H1 (cell line): ENCODE results near the gene TIMP1. TPM values are rescaled to one million over a fixed set of nuclear protein-coding genes. Genes with fewer than 3 reads are reported as not detected.

Source experiments
- CTCF ChIA-PET: fragments of 300-600 bp; sonication (Branson Sonifier 250); formaldehyde crosslinking; loops from one replicate; lab custom pipeline; 2021; ENCODE audit not compliant: partially characterized antibody; lab: Charles Lee
- POLR2A ChIA-PET: fragments of 300-600 bp; sonication (Branson Sonifier 250); formaldehyde crosslinking; loops from one replicate; lab custom pipeline; 2021; ENCODE audit warnings: inconsistent platforms; ENCODE audit not compliant: partially characterized antibody; lab: Charles Lee
- DNase-seq, 2 experiments: peaks; one replicate each; pipeline versions ENCODE4 v3.0.0 to v3.0.0-alpha.2; 2010 to 2022; ENCODE audit warnings: low spot score in 2 of 2, low read depth in 1 of 2, mixed read lengths in 1 of 2
- FAIRE-seq: peaks from 2 replicates; lab custom pipeline; 2011; peaks lifted over from hg19 to GRCh38; lab: Jason Lieb, UNC
- H2AFZ ChIP-seq: 2 replicates; pipeline ENCODE4 v1.8.1; 2012; ENCODE audit warnings: low read length, inconsistent platforms
- H2AK5ac ChIP-seq: 2 replicates; pipeline ENCODE4 v1.6.1; 2013; ENCODE audit warnings: low read depth, low read length
- H2BK120ac ChIP-seq: replicated peaks from 2 replicates; pipeline ENCODE3; 2013; ENCODE audit warnings: low read depth, low read length, inconsistent platforms
- H2BK12ac ChIP-seq: 2 replicates; pipeline ENCODE4 v1.6.1; 2013; ENCODE audit warnings: low read depth, low read length
- H2BK15ac ChIP-seq: 2 replicates; pipeline ENCODE4 v1.6.1; 2013; ENCODE audit warnings: low read length
- H2BK20ac ChIP-seq: 2 replicates; pipeline ENCODE4 v1.6.1; 2013; ENCODE audit warnings: low read length
- H2BK5ac ChIP-seq: 2 replicates; pipeline ENCODE4 v1.6.1; 2013; ENCODE audit warnings: low read depth, low read length
- H3K14ac ChIP-seq: 2 replicates; pipeline ENCODE4 v1.6.1; 2013; ENCODE audit warnings: inconsistent platforms; ENCODE audit not compliant: insufficient read length
- H3K18ac ChIP-seq: 2 replicates; pipeline ENCODE4 v1.6.1; 2013; ENCODE audit warnings: low read length; ENCODE audit errors: extremely low read depth
- H3K23ac ChIP-seq: 2 replicates; pipeline ENCODE4 v1.6.1; 2013; ENCODE audit warnings: inconsistent platforms; ENCODE audit not compliant: insufficient read length
- H3K23me2 ChIP-seq: 2 replicates; pipeline ENCODE4 v1.6.1; 2013; ENCODE audit warnings: low read depth, low read length
- H3K27ac ChIP-seq: 2 replicates; pipeline ENCODE4 v1.6.1; 2011; ENCODE audit warnings: low read depth, low read length, inconsistent platforms
- H3K27me3 ChIP-seq, 4 experiments: replicated peaks in 1 of 4; 1 replicate in 1 of 4; 2 replicates in 3 of 4; pipeline versions ENCODE4 v1.6.1 to v1.8.1; 2011 to 2013; ENCODE audit warnings: low read length in 3 of 4, mild to moderate bottlenecking in 3 of 4, inconsistent platforms in 2 of 4, mixed read lengths in 2 of 4, moderate library complexity in 1 of 4; ENCODE audit not compliant: control insufficient read depth in 3 of 4, insufficient read depth in 3 of 4; ENCODE audit errors: extremely low read depth in 1 of 4
- H3K36me3 ChIP-seq, 4 experiments: 2 replicates each; pipeline versions ENCODE4 v1.6.1 to v1.8.1; 2011 to 2013; ENCODE audit warnings: mild to moderate bottlenecking in 4 of 4, low read length in 3 of 4, moderate library complexity in 2 of 4, control low read depth in 1 of 4, inconsistent platforms in 1 of 4; ENCODE audit not compliant: insufficient read depth in 4 of 4, control insufficient read depth in 2 of 4
- H3K4ac ChIP-seq: replicated peaks from 2 replicates; pipeline ENCODE3; 2013; ENCODE audit warnings: low read length, low read depth, mixed read lengths, inconsistent platforms; ENCODE audit not compliant: insufficient read length
- H3K4me1 ChIP-seq, 4 experiments: replicated peaks in 1 of 4; 1 replicate in 1 of 4; 2 replicates in 3 of 4; pipeline versions ENCODE4 v1.6.1 to v1.8.1; 2011 to 2013; ENCODE audit warnings: low read length in 3 of 4, inconsistent platforms in 2 of 4, mixed read lengths in 1 of 4; ENCODE audit not compliant: insufficient read depth in 4 of 4, control insufficient read depth in 3 of 4
- H3K4me2 ChIP-seq, 2 experiments: 2 replicates each; pipeline versions ENCODE4 v1.6.1 to v1.8.1; 2011 to 2013; ENCODE audit warnings: low read depth in 2 of 2, low read length in 2 of 2, control low read depth in 1 of 2, inconsistent platforms in 1 of 2, mild to moderate bottlenecking in 1 of 2; ENCODE audit not compliant: insufficient read depth in 1 of 2
- H3K4me3 ChIP-seq, 4 experiments: fragments of 200-600, 300-600 bp in 1 of 4; sonication (generic), shearing (Covaris generic), sonication (Bioruptor Twin) in 1 of 4; 2 replicates each; pipeline versions ENCODE4 v1.5.1 to v1.8.1; 2011 to 2016; ENCODE audit warnings: low read length in 4 of 4, low read depth in 3 of 4, control low read depth in 2 of 4, inconsistent platforms in 2 of 4, mild to moderate bottlenecking in 2 of 4, mixed read lengths in 1 of 4, moderate library complexity in 1 of 4; ENCODE audit not compliant: insufficient read depth in 2 of 4; ENCODE audit errors: extremely low read depth in 1 of 4
- H3K56ac ChIP-seq: replicated peaks from 2 replicates; pipeline ENCODE3; 2013; ENCODE audit warnings: low read depth, mild to moderate bottlenecking, mixed read lengths, low read length, inconsistent platforms; ENCODE audit not compliant: insufficient read length
- H3K79me1 ChIP-seq: 2 replicates; pipeline ENCODE4 v1.6.1; 2013; ENCODE audit warnings: low read depth, low read length, control low read depth
- H3K79me2 ChIP-seq, 2 experiments: 2 replicates each; pipeline versions ENCODE4 v1.6.1 to v1.8.1; 2012 to 2013; ENCODE audit warnings: low read length in 2 of 2, mild to moderate bottlenecking in 2 of 2, inconsistent platforms in 1 of 2; ENCODE audit not compliant: insufficient read depth in 2 of 2, control insufficient read depth in 1 of 2
- H3K9ac ChIP-seq, 4 experiments: replicated peaks in 1 of 4; 1 replicate in 1 of 4; 2 replicates in 3 of 4; pipeline versions ENCODE4 v1.6.1 to v1.8.1; 2011 to 2013; ENCODE audit warnings: low read depth in 3 of 4, low read length in 3 of 4, control low read depth in 2 of 4, mild to moderate bottlenecking in 2 of 4, moderate library complexity in 2 of 4, inconsistent platforms in 1 of 4; ENCODE audit errors: extremely low read depth in 1 of 4
- H3K9me3 ChIP-seq, 2 experiments: 2 replicates each; pipeline versions ENCODE4 v1.6.1 to v1.8.1; 2012 to 2013; ENCODE audit warnings: mild to moderate bottlenecking in 2 of 2, moderate library complexity in 2 of 2, control low read depth in 1 of 2, inconsistent platforms in 1 of 2, low read depth in 1 of 2, low read length in 1 of 2, mixed read lengths in 1 of 2; ENCODE audit not compliant: insufficient read depth in 2 of 2
- H4K20me1 ChIP-seq, 2 experiments: replicated peaks in 1 of 2; 2 replicates each; pipeline versions ENCODE3 to v1.8.1; 2011 to 2013; ENCODE audit warnings: inconsistent platforms in 2 of 2, low read length in 2 of 2, mild to moderate bottlenecking in 1 of 2; ENCODE audit not compliant: insufficient read depth in 2 of 2, control insufficient read depth in 1 of 2
- H4K5ac ChIP-seq: 2 replicates; pipeline ENCODE4 v1.6.1; 2013; ENCODE audit warnings: low read length, low read depth, mixed read lengths, inconsistent platforms; ENCODE audit not compliant: insufficient read length
- H4K8ac ChIP-seq: 2 replicates; pipeline ENCODE4 v1.8.0; 2013; ENCODE audit warnings: mild to moderate bottlenecking, moderate library complexity, low read length, inconsistent platforms; ENCODE audit not compliant: insufficient read depth; ENCODE audit errors: extremely low read depth
- H4K91ac ChIP-seq: replicated peaks from 2 replicates; pipeline ENCODE3; 2013; ENCODE audit warnings: low read length, mixed read lengths, inconsistent platforms; ENCODE audit not compliant: insufficient read length
- BACH1 ChIP-seq: IDR thresholded peaks from 2 replicates; pipeline ENCODE4 v1.6.1; 2012; ENCODE audit warnings: low read length, improper control_type of control experiment
- TBP ChIP-seq: IDR thresholded peaks from 2 replicates; pipeline ENCODE4 v1.6.1; 2011; ENCODE audit warnings: low read depth, low read length, improper control_type of control experiment
- WGBS, 2 experiments: shearing (Covaris generic) in 1 of 2; methylation state at CpG; one replicate each; pipeline versions ENCODE4 v1.1.6 to v1.1.7; 2013 to 2015; ENCODE audit warnings: low lambda C conversion rate in 2 of 2, mixed read lengths in 2 of 2, inconsistent platforms in 1 of 2, low coverage in 1 of 2, missing lambda C conversion rate in 1 of 2; ENCODE audit not compliant: insufficient replicate concordance in 2 of 2, insufficient coverage in 1 of 2, insufficient read length in 1 of 2; ENCODE audit errors: extremely low coverage in 1 of 2, missing lambda C conversion rate in 1 of 2; 5-methylcytosine and 5-hydroxymethylcytosine counted together
- polyA plus RNA-seq, 7 experiments: library from polyadenylated mRNA; depleted of rRNA in 3 of 7; stranded (reverse) in 5 of 7; unstranded in 2 of 7; fragments of >200 nt in 5 of 7; fragments of 200-250 nt in 2 of 7; gene quantifications; 1 replicate in 5 of 7; 2 replicates in 1 of 7; 4 replicates in 1 of 7; pipeline versions ENCODE4 v1.2.1 to v1.2.3, GENCODE V29; 2011 to 2013; ENCODE audit warnings: missing spikeins in 2 of 7, mixed read lengths in 2 of 7
- total RNA-seq: library from RNA; stranded (reverse); fragmentation: NEBNext Ultra II Directional; extraction: Animal tissue kit (Norgen Biotek cat#: 25700); gene quantifications from 2 replicates; pipeline ENCODE4 v1.2.1, GENCODE V29; 2021

Gene TIMP1
- total and polyA plus RNA-seq, 2 of the 8 experiments (the other 6 are each of a cell fraction or from before 2014, with no cell fraction given), result 58.6 to 142 TPM

- ChIA-PET POLR2A (no interaction called here), CTCF (interaction anchor here (1.5 kb wide), 1 partner anchor 19 kb away, joined by 5 read pairs; no protein-coding TSS in a partner anchor)
- 89% methylated on average over 9 of the region's 16 CpGs; no CpG with 5 or more reads in 1 of the 2 experiments for WGBS, 2 experiments
- DNase-seq (no peak), FAIRE-seq (no peak)
- Histone ChIP-seq H2BK120ac (no peak overlapping the region), H3K23ac (no peak overlapping the region), H4K20me1 (no peaks in the 10 kb centered on the region), H3K79me1 (no peaks in the 10 kb centered on the region), H4K91ac (no peak overlapping the region), H3K56ac (no peak overlapping the region), H3K9ac (no peak overlapping the region), H2AK5ac (no peak overlapping the region), H3K27me3 (no peaks in the 10 kb centered on the region), H3K79me2 (no peaks in the 10 kb centered on the region), H2BK15ac (no peak overlapping the region), H3K27ac (no peak overlapping the region), H3K14ac (no peak overlapping the region), H2BK20ac (no peak overlapping the region), H2BK5ac (no peak overlapping the region), H3K9me3 (no peaks in the 10 kb centered on the region), H3K4ac (no peak overlapping the region), H3K4me2 (no peak overlapping the region), H4K8ac (no peak overlapping the region), H2AFZ (no peak overlapping the region), H3K4me3 (no peak overlapping the region), H3K4me1 (peaks cover 0 to 2% (median 0%) of the 10 kb centered on the region in 4 experiments; a peak in 2 of 7 replicates), H2BK12ac (no peak overlapping the region), H3K18ac (no peak overlapping the region), H4K5ac (no peak overlapping the region), H3K23me2 (no peaks in the 10 kb centered on the region), H3K36me3 (no peaks in the 10 kb centered on the region; a peak in 1 of 8 replicates)
- TF ChIP-seq BACH1 (no peak), TBP (no peak)
Observed at GRCh38 chrX:47587906-47588735, 5.9 kb downstream of the TIMP1 start.
